HEK293 (cell line): ENCODE data around the gene PEX7.

Source experiments
- SP2 ChIP-seq: fragments of 450-650 bp; formaldehyde crosslinking; IDR thresholded peaks from 2 replicates; pipeline ENCODE4 v1.5.1; 2016; ENCODE audit warnings: missing biosample characterization, missing genetic modification characterization
- ZNF37A ChIP-seq: fragments of 450-650 bp; IDR thresholded peaks from 2 replicates; pipeline ENCODE4 v1.5.1; 2018; ENCODE audit warnings: missing biosample characterization, missing genetic modification characterization
- TF ChIP-seq, protein P1 (sequence below): fragments of 450-650 bp; formaldehyde crosslinking; IDR thresholded peaks from 2 replicates; pipeline ENCODE4 v1.5.1; 2017; ENCODE audit warnings: missing biosample characterization, missing genetic modification characterization

PEX7 gene

DNA sequence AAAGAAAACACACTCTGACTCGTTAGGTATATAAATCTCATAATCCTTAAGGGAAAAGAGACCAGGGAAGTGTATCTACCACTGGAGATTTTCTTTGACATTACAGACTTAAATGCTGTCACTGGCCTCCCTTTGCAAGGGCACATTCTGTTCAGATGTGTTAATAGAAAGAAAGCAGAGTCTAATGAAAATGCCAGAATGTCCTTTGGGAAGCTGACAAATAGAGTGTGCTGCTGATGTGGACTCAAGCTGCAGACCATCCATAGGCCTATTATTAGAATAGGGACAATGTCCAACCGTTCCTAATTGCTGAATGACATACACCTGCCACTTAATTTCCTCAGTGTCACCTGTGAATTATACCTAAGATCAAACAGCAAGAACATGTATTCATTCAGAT lies 140.9 kb downstream of the PEX7 start (continued):
- TF ChIP-seq SP2 (no peak), ZNF37A (tag by site-specific recombination) (no peak)
- TF ChIP-seq, protein P1, sequence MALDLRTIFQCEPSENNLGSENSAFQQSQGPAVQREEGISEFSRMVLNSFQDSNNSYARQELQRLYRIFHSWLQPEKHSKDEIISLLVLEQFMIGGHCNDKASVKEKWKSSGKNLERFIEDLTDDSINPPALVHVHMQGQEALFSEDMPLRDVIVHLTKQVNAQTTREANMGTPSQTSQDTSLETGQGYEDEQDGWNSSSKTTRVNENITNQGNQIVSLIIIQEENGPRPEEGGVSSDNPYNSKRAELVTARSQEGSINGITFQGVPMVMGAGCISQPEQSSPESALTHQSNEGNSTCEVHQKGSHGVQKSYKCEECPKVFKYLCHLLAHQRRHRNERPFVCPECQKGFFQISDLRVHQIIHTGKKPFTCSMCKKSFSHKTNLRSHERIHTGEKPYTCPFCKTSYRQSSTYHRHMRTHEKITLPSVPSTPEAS (tag by site-specific recombination) = no peak
